Measurements from ENCODE around the gene SPEF2. TPM values are rescaled to one million over a fixed set of nuclear protein-coding genes. Genes with fewer than 3 reads are reported as not detected.

Gene SPEF2
- total RNA-seq, 2 experiments from 2014 or later = 0.03 TPM; not detected in 1

DNA sequence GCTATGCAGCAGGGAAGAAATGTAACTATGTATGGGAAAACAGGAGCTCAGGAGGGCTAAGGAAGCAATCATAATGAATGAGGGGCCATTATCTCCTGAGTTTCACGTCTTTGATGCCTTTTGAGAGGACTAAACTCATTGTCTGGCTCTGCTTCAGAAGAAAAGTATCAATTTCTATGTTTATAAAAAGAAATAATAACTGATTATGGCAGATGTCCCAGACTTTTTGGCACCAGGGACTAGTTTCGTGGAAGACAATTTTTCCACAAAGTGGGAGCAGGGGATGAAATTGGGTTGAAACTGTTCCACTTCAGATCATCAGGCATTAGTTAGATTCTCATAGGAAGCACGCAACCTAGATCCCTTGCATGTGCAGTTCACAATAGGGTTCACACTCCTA is 230.3 kb downstream of the SPEF2 start:
- no peak for TF ChIP-seq EZH2phosphoT487 (IDR thresholded peaks at IDR 0.05; ENCODE audit: borderline replicate concordance, low read depth, low read length)
- TF ChIP-seq, protein P1, sequence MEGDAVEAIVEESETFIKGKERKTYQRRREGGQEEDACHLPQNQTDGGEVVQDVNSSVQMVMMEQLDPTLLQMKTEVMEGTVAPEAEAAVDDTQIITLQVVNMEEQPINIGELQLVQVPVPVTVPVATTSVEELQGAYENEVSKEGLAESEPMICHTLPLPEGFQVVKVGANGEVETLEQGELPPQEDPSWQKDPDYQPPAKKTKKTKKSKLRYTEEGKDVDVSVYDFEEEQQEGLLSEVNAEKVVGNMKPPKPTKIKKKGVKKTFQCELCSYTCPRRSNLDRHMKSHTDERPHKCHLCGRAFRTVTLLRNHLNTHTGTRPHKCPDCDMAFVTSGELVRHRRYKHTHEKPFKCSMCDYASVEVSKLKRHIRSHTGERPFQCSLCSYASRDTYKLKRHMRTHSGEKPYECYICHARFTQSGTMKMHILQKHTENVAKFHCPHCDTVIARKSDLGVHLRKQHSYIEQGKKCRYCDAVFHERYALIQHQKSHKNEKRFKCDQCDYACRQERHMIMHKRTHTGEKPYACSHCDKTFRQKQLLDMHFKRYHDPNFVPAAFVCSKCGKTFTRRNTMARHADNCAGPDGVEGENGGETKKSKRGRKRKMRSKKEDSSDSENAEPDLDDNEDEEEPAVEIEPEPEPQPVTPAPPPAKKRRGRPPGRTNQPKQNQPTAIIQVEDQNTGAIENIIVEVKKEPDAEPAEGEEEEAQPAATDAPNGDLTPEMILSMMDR (conservative IDR thresholded peaks at IDR 0.05; ENCODE audit: low read length) = no peak
- intact Hi-C loops (cut with micrococcal nuclease; ENCODE audit: unreplicated experiment) = no loop called here
- POLR2A ChIA-PET = no interaction called here
- DNase-seq (ENCODE audit: low spot score) = no peak
- Histone ChIP-seq H3K9me3 (ENCODE audit: low read length) (peaks cover 58% of the 10 kb centered on the region), H3K79me2 (ENCODE audit: insufficient read depth, low read depth, low read length) (no peaks in the 10 kb centered on the region), H3K27ac (ENCODE audit: low read depth, low read length, poor library complexity, severe bottlenecking) (no peak overlapping the region), H3K4me3 (ENCODE audit: low read depth, low read length, poor library complexity, severe bottlenecking) (no peak overlapping the region), H4K20me1 (ENCODE audit: insufficient read depth, low read length) (no peaks in the 10 kb centered on the region), H3K36me3 (ENCODE audit: insufficient read depth, low read length) (no peaks in the 10 kb centered on the region; the same call in 1 of the 2 replicates), H3K4me2 (ENCODE audit: low read length) (no peak overlapping the region), H2AFZ (ENCODE audit: low read length) (no peak overlapping the region), H3K4me1 (ENCODE audit: insufficient read depth, low read length, poor library complexity, severe bottlenecking) (peaks cover 18% of the 10 kb centered on the region), H3K9me2 (ENCODE audit: insufficient read depth, low read length) (no peaks in the 10 kb centered on the region)
- no TSS peak for BruUV-seq (replicated peaks)
- CTCF ChIA-PET (ENCODE audit: unreplicated experiment) = no interaction called here

DNA sequence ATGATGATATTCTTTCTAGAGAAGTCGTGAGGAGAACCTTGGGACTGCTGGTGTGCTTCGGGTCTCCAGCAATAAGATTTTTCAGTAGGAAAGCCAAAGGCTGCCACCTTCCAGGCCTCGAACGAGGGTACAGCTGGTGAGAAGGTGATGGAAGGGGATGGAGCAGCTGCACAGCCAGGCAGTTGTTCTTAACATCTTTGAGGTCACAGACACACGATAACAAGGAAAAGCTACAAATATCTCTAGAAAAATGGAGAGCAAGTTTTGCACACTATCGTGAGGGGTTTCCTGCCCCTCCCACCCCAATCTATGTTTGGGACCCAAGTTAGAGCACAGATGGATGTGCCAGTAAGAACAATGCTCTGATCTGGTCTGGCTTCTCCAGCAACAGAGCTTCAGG is 232.2 kb downstream of the SPEF2 start:
- no peaks in the 10 kb centered on the region for H4K20me1 ChIP-seq (ENCODE audit: insufficient read depth, low read length)
- H3K9me2 ChIP-seq (ENCODE audit: insufficient read depth, low read length) = no peaks in the 10 kb centered on the region
- H3K4me1 ChIP-seq (ENCODE audit: insufficient read depth, low read length, poor library complexity, severe bottlenecking) = peaks cover 37% of the 10 kb centered on the region
- H3K36me3 ChIP-seq (ENCODE audit: insufficient read depth, low read length) = no peaks in the 10 kb centered on the region; the same call in 1 of the 2 replicates
- BruUV-seq (replicated peaks) = no TSS peak
- no peak for DNase-seq (ENCODE audit: low spot score)
- H3K4me3 ChIP-seq (ENCODE audit: low read depth, low read length, poor library complexity, severe bottlenecking) = no peak overlapping the region
- intact Hi-C loops (cut with micrococcal nuclease; ENCODE audit: unreplicated experiment) = no loop called here
- H3K9me3 ChIP-seq (ENCODE audit: low read length) = peaks cover 39% of the 10 kb centered on the region
- no peaks in the 10 kb centered on the region for H3K79me2 ChIP-seq (ENCODE audit: insufficient read depth, low read depth, low read length)
- H3K4me2 ChIP-seq (ENCODE audit: low read length) = no peak overlapping the region
- TF ChIP-seq, protein P1 (conservative IDR thresholded peaks at IDR 0.05; ENCODE audit: low read length) = no peak
- no peak for TF ChIP-seq EZH2phosphoT487 (IDR thresholded peaks at IDR 0.05; ENCODE audit: borderline replicate concordance, low read depth, low read length)
- H2AFZ ChIP-seq (ENCODE audit: low read length) = 0 out of 2 replicates have a peak overlapping the region, but pooled peaks have one; percentile 13
- POLR2A ChIA-PET = interaction anchor here (0.7 kb wide), 1 partner anchor 54 kb away, joined by 4 read pairs; no protein-coding TSS in a partner anchor
- CTCF ChIA-PET (ENCODE audit: unreplicated experiment) = no interaction called here
- H3K27ac ChIP-seq (ENCODE audit: low read depth, low read length, poor library complexity, severe bottlenecking) = no peak overlapping the region

DNA sequence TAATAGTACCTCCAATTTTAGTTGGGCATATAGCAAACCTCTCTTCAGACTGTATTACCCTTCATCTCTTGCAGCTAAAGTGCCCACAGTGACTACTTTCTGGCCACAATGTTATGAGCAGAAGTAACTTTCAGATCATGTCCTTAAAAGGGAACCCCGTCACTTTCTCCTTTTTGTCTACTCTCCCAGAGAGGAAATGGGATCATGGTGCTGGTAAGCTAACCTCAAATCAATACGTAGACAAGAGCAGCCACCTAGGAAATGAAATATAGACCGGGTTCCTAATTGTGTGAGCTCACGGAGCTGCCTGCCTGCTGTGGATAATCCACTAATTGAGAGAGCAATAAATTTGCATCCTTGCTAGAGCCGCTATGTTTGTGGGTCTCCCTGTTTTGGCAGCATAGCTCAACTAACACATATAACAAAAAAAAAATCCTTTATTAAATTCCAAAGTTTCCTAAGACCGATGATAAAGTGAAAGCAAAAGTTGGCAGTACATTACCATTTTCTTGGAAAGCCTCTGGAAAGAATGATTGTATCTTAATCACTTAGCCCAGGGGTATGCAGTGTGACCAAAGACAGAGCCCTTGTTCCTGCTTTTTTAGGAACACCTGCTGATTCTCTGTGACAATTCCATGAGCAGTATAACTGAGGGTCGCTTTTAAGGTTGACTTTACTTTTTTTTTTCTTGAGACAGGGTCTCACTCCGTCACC is 233.5 kb downstream of the SPEF2 start:
- CTCF ChIA-PET (ENCODE audit: unreplicated experiment) = interaction anchor here (0.6 kb wide), 2 partner anchors 618 to 1628 kb away, joined by 3 read pairs; no protein-coding TSS in a partner anchor
- peaks cover 26% of the 10 kb centered on the region for H3K9me3 ChIP-seq (ENCODE audit: low read length)
- H3K79me2 ChIP-seq (ENCODE audit: insufficient read depth, low read depth, low read length) = peaks cover 7% of the 10 kb centered on the region; the same call in 1 of the 2 replicates
- no TSS peak for BruUV-seq (replicated peaks)
- no peak overlapping the region; the same call in 1 of the 2 replicates for H3K4me2 ChIP-seq (ENCODE audit: low read length)
- H3K36me3 ChIP-seq (ENCODE audit: insufficient read depth, low read length) = no peaks in the 10 kb centered on the region; the same call in 1 of the 2 replicates
- POLR2A ChIA-PET = interaction anchor here (0.8 to 1.6 kb wide), 4 partner anchors 9 to 39 kb away, joined by 3 to 4 read pairs (median 4); no protein-coding TSS in a partner anchor
- H3K4me1 ChIP-seq (ENCODE audit: insufficient read depth, low read length, poor library complexity, severe bottlenecking) = peaks cover 50% of the 10 kb centered on the region
- TF ChIP-seq, protein P1 (conservative IDR thresholded peaks at IDR 0.05; ENCODE audit: low read length) = no peak
- TF ChIP-seq EZH2phosphoT487 (IDR thresholded peaks at IDR 0.05; ENCODE audit: borderline replicate concordance, low read depth, low read length) = no peak
- no peaks in the 10 kb centered on the region for H3K9me2 ChIP-seq (ENCODE audit: insufficient read depth, low read length)
- no peak overlapping the region for H2AFZ ChIP-seq (ENCODE audit: low read length)
- intact Hi-C loops (cut with micrococcal nuclease; ENCODE audit: unreplicated experiment) = no loop called here
- no peaks in the 10 kb centered on the region for H4K20me1 ChIP-seq (ENCODE audit: insufficient read depth, low read length)
- no peak for DNase-seq (ENCODE audit: low spot score)
- no peak overlapping the region for H3K27ac ChIP-seq (ENCODE audit: low read depth, low read length, poor library complexity, severe bottlenecking)
- no peak overlapping the region for H3K4me3 ChIP-seq (ENCODE audit: low read depth, low read length, poor library complexity, severe bottlenecking)
